ENCODE results near the gene IL1R2. TPM values are rescaled to one million over a fixed set of nuclear protein-coding genes. Genes with fewer than 3 reads are reported as not detected.

Gene IL1R2
- total RNA-seq, 6 experiments from 2014 or later: 5.5 to 22.8 (median 12.3) TPM

DNA sequence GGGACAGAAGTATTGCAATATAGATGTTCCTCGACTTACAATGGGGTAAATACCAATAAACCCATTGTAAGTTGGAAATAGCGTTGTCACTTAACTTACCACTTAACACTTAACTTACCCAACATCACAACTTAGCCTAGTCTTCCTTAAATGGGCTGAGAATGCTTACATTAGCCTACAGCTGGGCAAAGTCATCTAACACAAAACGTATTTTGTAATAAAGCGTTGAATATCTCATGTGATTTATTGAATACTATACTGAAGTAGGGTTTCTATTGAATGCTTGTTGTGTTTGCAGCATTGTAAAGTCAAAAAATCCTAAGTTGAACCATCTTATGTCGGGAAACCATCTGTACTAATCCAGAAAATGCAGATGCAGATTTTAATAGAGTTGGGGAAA is 23.6 kb downstream of the IL1R2 start:
- Histone ChIP-seq H3K27me3 (no peaks in the 10 kb centered on the region), H3K4me1 (peaks cover 0 to 1% (median 0%) of the 10 kb centered on the region in 4 donors), H3K4me3 (no peak overlapping the region), H3K36me3 (no peaks in the 10 kb centered on the region), H3K27ac (no peak overlapping the region), H3K9me3 (no peaks in the 10 kb centered on the region)
- ATAC-seq (no peak), DNase-seq (no peak)
- TF ChIP-seq, protein P1, sequence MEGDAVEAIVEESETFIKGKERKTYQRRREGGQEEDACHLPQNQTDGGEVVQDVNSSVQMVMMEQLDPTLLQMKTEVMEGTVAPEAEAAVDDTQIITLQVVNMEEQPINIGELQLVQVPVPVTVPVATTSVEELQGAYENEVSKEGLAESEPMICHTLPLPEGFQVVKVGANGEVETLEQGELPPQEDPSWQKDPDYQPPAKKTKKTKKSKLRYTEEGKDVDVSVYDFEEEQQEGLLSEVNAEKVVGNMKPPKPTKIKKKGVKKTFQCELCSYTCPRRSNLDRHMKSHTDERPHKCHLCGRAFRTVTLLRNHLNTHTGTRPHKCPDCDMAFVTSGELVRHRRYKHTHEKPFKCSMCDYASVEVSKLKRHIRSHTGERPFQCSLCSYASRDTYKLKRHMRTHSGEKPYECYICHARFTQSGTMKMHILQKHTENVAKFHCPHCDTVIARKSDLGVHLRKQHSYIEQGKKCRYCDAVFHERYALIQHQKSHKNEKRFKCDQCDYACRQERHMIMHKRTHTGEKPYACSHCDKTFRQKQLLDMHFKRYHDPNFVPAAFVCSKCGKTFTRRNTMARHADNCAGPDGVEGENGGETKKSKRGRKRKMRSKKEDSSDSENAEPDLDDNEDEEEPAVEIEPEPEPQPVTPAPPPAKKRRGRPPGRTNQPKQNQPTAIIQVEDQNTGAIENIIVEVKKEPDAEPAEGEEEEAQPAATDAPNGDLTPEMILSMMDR (IDR thresholded peaks at IDR 0.05): no peak
- TF ChIP-seq POLR2A (IDR thresholded peaks at IDR 0.05): no peak
- intact Hi-C loops (cut with DNase I): loop anchor here (10.0 kb wide), 1 partner anchor 229 kb away; no protein-coding TSS in a partner anchor
- 72% methylated on average over 5 of the region's 5 CpGs for WGBS (ENCODE audit: insufficient coverage, low coverage, low lambda C conversion rate, missing lambda C conversion rate)

DNA sequence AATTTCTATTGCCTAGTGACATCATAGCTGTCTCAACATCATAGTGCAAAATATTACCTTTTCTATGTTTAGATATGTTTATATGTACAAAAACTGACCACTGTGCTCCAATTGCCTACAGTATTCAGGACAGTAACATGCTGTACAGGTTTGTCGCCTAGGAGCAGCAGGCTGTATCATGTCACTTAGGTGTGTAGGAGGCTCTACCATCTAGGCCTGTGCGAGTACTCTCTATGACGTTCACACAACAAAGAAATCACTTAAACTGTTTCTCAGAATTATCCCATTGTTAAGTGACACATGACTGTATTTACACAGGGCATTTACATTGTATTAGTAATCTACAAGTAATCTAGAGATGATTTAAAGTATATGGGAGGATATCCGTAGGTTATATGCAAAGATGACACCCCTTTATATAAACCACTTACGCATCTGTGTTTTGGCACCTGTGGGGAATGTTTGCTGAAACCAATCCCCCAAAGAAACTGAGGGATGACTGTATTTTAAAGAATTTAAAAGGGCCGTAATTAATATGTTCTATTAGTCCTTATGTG is 24.7 kb downstream of the IL1R2 start:
- ATAC-seq (no peak), DNase-seq (no peak)
- Histone ChIP-seq H3K27ac (no peak overlapping the region), H3K4me1 (peaks cover 0 to 8% (median 3%) of the 10 kb centered on the region in 4 donors), H3K27me3 (no peaks in the 10 kb centered on the region), H3K36me3 (no peaks in the 10 kb centered on the region), H3K9me3 (no peaks in the 10 kb centered on the region), H3K4me3 (no peak overlapping the region)
- intact Hi-C loops (cut with DNase I): loop anchor here (10.0 kb wide), 1 partner anchor 228 kb away; no protein-coding TSS in a partner anchor
- TF ChIP-seq POLR2A (IDR thresholded peaks at IDR 0.05): no peak
- TF ChIP-seq, protein P1 (IDR thresholded peaks at IDR 0.05): no peak
- 80% methylated on average over 6 of the region's 6 CpGs for WGBS (ENCODE audit: insufficient coverage, low coverage, low lambda C conversion rate, missing lambda C conversion rate)

DNA sequence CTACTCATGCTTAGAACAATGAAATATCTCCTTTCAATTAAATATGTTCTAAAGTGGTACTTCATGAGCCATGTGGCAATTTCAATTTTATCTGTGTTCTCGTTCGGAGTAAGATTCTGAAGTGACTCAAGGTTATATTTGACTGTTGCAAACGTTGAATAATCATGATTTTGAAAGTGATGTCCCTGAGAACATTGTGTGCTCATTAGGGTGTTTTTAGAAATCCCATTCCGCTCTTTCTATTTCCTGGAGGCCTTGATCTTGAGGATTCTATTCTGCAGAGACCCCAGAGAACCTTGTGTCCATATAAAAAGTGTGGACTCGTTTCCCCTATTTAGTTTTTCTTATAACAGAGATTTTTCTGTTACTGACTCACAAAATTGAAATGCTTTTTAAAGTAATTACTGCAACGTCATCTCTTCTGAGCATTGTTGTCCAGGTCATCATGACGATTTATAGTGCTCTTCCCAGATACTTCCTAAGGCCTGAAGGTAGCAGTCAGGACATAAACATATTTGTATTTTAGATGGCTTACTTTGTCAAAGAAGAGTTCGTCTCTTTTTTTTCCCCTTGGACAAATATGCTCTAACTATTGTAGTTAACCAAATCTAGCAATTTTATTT is 27.2 kb downstream of the IL1R2 start:
- no peak overlapping the region for H3K27ac ChIP-seq
- H3K4me1 ChIP-seq: peaks cover 0 to 22% (median 10%) of the 10 kb centered on the region in 4 donors
- no peaks in the 10 kb centered on the region for H3K36me3 ChIP-seq
- H3K9me3 ChIP-seq: no peaks in the 10 kb centered on the region
- 53% methylated on average over 8 of the region's 8 CpGs for WGBS (ENCODE audit: insufficient coverage, low coverage, low lambda C conversion rate, missing lambda C conversion rate)
- no peak overlapping the region for H3K4me3 ChIP-seq
- intact Hi-C loops (cut with DNase I): loop anchor here (10.0 kb wide), 1 partner anchor 226 kb away; no protein-coding TSS in a partner anchor
- TF ChIP-seq, protein P1 (IDR thresholded peaks at IDR 0.05): no peak
- TF ChIP-seq POLR2A (IDR thresholded peaks at IDR 0.05): no peak
- ATAC-seq (no peak), DNase-seq (no peak)
- no peaks in the 10 kb centered on the region for H3K27me3 ChIP-seq

DNA sequence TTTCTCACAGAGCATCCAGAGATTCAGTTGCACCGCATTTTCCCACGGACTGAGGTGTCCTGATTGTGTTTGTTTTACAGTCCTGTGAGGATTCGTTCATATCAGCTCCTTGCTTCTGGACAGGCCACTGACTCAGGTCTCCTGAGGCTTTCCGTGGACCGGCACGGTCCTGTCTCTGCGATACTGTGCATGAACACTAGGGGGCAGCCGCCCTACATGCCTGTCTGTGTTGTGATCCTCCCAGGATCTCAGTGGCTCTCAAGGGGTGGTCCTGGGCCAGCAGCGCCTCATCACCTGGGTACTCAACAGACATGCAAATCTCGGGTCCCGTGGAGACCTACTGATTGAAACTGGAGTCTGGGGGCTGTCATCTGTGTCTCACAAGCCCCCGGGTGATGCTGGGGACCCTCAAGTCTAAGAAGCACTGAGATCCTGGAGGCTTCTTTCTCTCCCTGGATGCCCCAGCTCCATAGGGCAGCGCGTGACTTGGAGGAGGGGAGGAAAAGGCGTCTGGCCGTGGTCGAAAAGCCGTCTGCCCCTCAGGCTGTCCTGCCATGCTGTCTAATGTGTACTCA is 28.9 kb downstream of the IL1R2 start:
- H3K27ac ChIP-seq: peak overlapping the region in 2 of 3 donors; percentile 52 to 63

More for the DNA sequence above, 28.9 kb downstream of the IL1R2 start:
- intact Hi-C loops (cut with DNase I): loop anchor here in 1 of 2 donors (10.0 kb wide), 1 partner anchor 134 kb away; no protein-coding TSS in a partner anchor
- Histone ChIP-seq H3K27me3 (no peaks in the 10 kb centered on the region), H3K9me3 (no peaks in the 10 kb centered on the region), H3K4me3 (no peak overlapping the region), H3K36me3 (peaks cover 0 to 2% (median 0%) of the 10 kb centered on the region in 4 donors), H3K4me1 (peaks cover 0 to 33% (median 10%) of the 10 kb centered on the region in 4 donors)
- no peak for TF ChIP-seq POLR2A (IDR thresholded peaks at IDR 0.05)
- TF ChIP-seq, protein P1 (IDR thresholded peaks at IDR 0.05): peak; percentile 98 to 99 (median 98)
- WGBS (ENCODE audit: insufficient coverage, low coverage, low lambda C conversion rate, missing lambda C conversion rate): 0% methylated on average over 9 of the region's 18 CpGs
- DNase-seq (peak; percentile 86 to 87 (median 87)), ATAC-seq (peak; percentile 91 to 96 (median 94))

Data from right lobe of liver (tissue), 6 donors.